NCI-H1048 (cell line): ENCODE results near the gene KIAA0408.
"Not testable (repeated sequence)": the region's sequence is repeated elsewhere in the genome, so short reads cannot be mapped to it uniquely, and the experiment has no call there.

ENCODE experiments used
- DNase-seq: peaks from one replicate; lab custom pipeline; 2025; lab: John Stamatoyannopoulos, UW

KIAA0408 gene

GRCh38 chr6:127412016-127412415 lies 47.2 kb downstream of the KIAA0408 start:
- DNase-seq: not testable (repeated sequence)
